ENCODE measurements around the gene DNAJC17.

Gene DNAJC17

DNA sequence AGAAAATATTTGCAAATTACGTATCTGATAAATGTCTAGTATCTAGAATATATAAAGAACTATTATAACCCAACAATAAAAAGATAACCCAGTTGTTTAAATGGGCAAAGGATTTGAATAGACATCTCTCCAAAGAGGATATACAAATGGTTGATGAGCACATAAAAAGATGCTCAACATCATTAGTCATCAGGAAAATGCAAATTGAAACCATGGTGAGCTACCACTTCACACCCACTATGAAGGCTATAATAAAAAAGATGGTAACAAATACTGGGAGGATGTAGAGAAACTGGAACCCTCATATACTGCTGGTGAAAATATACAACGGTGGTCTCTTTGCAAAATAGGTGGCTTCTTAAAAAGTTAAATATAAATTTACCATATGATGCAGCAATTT lies 84.3 kb downstream of the DNAJC17 start:
- Histone ChIP-seq H3K9ac (ENCODE audit: low read length) (no peak overlapping the region), H3K4me1 (ENCODE audit: insufficient read depth, low read length, severe bottlenecking) (no peaks in the 10 kb centered on the region), H3K79me2 (ENCODE audit: insufficient read depth, low read length) (no peaks in the 10 kb centered on the region), H3K9me2 (ENCODE audit: low read depth, low read length) (no peaks in the 10 kb centered on the region), H3F3A (ENCODE audit: insufficient read depth, low read length) (no peaks in the 10 kb centered on the region), H3K27me3 (ENCODE audit: insufficient read depth, low read length) (no peaks in the 10 kb centered on the region), H3K27ac (ENCODE audit: low read depth, low read length, poor library complexity, severe bottlenecking) (no peak overlapping the region), H4K20me1 (ENCODE audit: insufficient read depth, low read length) (no peaks in the 10 kb centered on the region), H3K36me3 (ENCODE audit: insufficient read depth, low read length) (peaks cover 56% of the 10 kb centered on the region), H3K4me3 (ENCODE audit: low read depth, low read length, poor library complexity, severe bottlenecking) (no peak overlapping the region), H3K4me2 (ENCODE audit: low read length) (no peak overlapping the region), H2AFZ (ENCODE audit: low read length) (no peak overlapping the region), H3K9me3 (ENCODE audit: low read length) (no peaks in the 10 kb centered on the region)
- no peak for TF ChIP-seq EZH2 (IDR thresholded peaks at IDR 0.05; ENCODE audit: borderline replicate concordance, low read length)
- TF ChIP-seq, protein P1, sequence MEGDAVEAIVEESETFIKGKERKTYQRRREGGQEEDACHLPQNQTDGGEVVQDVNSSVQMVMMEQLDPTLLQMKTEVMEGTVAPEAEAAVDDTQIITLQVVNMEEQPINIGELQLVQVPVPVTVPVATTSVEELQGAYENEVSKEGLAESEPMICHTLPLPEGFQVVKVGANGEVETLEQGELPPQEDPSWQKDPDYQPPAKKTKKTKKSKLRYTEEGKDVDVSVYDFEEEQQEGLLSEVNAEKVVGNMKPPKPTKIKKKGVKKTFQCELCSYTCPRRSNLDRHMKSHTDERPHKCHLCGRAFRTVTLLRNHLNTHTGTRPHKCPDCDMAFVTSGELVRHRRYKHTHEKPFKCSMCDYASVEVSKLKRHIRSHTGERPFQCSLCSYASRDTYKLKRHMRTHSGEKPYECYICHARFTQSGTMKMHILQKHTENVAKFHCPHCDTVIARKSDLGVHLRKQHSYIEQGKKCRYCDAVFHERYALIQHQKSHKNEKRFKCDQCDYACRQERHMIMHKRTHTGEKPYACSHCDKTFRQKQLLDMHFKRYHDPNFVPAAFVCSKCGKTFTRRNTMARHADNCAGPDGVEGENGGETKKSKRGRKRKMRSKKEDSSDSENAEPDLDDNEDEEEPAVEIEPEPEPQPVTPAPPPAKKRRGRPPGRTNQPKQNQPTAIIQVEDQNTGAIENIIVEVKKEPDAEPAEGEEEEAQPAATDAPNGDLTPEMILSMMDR (IDR thresholded peaks at IDR 0.05; ENCODE audit: low read length): no peak

DNA sequence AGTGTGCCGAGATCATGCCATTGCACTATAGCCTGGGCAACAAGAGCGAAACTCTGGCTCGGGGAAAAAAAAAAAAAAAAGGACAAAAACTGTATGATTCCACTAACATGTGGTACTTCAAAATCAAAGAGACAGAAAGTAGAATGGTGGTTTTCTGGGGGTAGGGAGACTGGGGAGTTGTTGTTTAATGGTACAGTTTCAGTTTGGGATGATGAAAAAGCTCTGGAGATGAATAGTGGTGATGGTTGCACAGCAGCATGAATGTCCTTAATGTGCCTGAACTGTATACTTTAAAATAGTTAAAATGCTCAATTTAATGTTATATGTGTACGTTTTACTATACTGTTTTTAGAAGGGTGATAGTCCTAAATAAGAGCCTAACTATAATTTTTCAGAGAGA lies 84.9 kb downstream of the DNAJC17 start:
- peaks cover 62% of the 10 kb centered on the region for H3K36me3 ChIP-seq (ENCODE audit: insufficient read depth, low read length)
- H3K27me3 ChIP-seq (ENCODE audit: insufficient read depth, low read length): no peaks in the 10 kb centered on the region
- no peak overlapping the region for H3K4me2 ChIP-seq (ENCODE audit: low read length)
- H3K4me1 ChIP-seq (ENCODE audit: insufficient read depth, low read length, severe bottlenecking): no peaks in the 10 kb centered on the region
- H3F3A ChIP-seq (ENCODE audit: insufficient read depth, low read length): no peaks in the 10 kb centered on the region
- H3K27ac ChIP-seq (ENCODE audit: low read depth, low read length, poor library complexity, severe bottlenecking): no peak overlapping the region
- no peak overlapping the region for H3K4me3 ChIP-seq (ENCODE audit: low read depth, low read length, poor library complexity, severe bottlenecking)
- H3K9me3 ChIP-seq (ENCODE audit: low read length): no peaks in the 10 kb centered on the region
- TF ChIP-seq, protein P1 (IDR thresholded peaks at IDR 0.05; ENCODE audit: low read length): no peak
- TF ChIP-seq EZH2 (IDR thresholded peaks at IDR 0.05; ENCODE audit: borderline replicate concordance, low read length): no peak
- no peak overlapping the region for H2AFZ ChIP-seq (ENCODE audit: low read length)
- H3K79me2 ChIP-seq (ENCODE audit: insufficient read depth, low read length): no peaks in the 10 kb centered on the region
- no peaks in the 10 kb centered on the region for H4K20me1 ChIP-seq (ENCODE audit: insufficient read depth, low read length)
- no peaks in the 10 kb centered on the region for H3K9me2 ChIP-seq (ENCODE audit: low read depth, low read length)
- H3K9ac ChIP-seq (ENCODE audit: low read length): no peak overlapping the region

DNA sequence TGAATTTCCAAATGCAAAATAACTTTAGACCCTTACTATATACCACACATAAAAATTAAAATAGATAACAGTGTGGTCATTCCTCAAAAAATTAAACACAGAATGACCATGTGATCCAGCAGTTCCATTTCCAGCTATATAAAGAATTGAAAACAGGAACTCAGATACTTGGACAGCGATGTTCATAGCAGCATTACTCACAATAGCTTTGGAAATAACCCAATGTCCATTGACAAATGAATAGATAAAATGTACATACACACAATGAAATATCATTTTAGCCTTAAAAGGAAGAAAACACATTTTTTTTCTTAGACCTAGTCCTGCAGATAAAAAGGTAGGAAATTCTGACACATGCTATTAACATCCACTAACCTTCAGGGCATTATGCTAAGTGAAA lies 85.6 kb downstream of the DNAJC17 start:
- H3K4me2 ChIP-seq (ENCODE audit: low read length): no peak overlapping the region
- H3K27me3 ChIP-seq (ENCODE audit: insufficient read depth, low read length): no peaks in the 10 kb centered on the region
- peaks cover 67% of the 10 kb centered on the region for H3K36me3 ChIP-seq (ENCODE audit: insufficient read depth, low read length)
- no peaks in the 10 kb centered on the region for H3K4me1 ChIP-seq (ENCODE audit: insufficient read depth, low read length, severe bottlenecking)
- no peak overlapping the region for H2AFZ ChIP-seq (ENCODE audit: low read length)
- no peaks in the 10 kb centered on the region for H3K9me3 ChIP-seq (ENCODE audit: low read length)
- H3F3A ChIP-seq (ENCODE audit: insufficient read depth, low read length): no peaks in the 10 kb centered on the region
- no peaks in the 10 kb centered on the region for H3K9me2 ChIP-seq (ENCODE audit: low read depth, low read length)
- H3K27ac ChIP-seq (ENCODE audit: low read depth, low read length, poor library complexity, severe bottlenecking): no peak overlapping the region
- H3K79me2 ChIP-seq (ENCODE audit: insufficient read depth, low read length): no peaks in the 10 kb centered on the region
- TF ChIP-seq, protein P1 (IDR thresholded peaks at IDR 0.05; ENCODE audit: low read length): no peak
- TF ChIP-seq EZH2 (IDR thresholded peaks at IDR 0.05; ENCODE audit: borderline replicate concordance, low read length): no peak
- H3K9ac ChIP-seq (ENCODE audit: low read length): no peak overlapping the region
- H4K20me1 ChIP-seq (ENCODE audit: insufficient read depth, low read length): no peaks in the 10 kb centered on the region
- no peak overlapping the region for H3K4me3 ChIP-seq (ENCODE audit: low read depth, low read length, poor library complexity, severe bottlenecking)

All from OCI-LY1 (cell line).